Activated CD8-positive, alpha-beta memory T cell treated with anti-CD3 and anti-CD28 coated beads, Interleukin-2, amount 50 U/mL, for 1 hour (primary cell): ENCODE results near the gene UMODL1.
"Not testable (repeated sequence)": the region's sequence is repeated elsewhere in the genome, so short reads cannot be mapped to it uniquely, and the experiment has no call there.

Experiments used
- DNase-seq: peaks from one replicate; pipeline ENCODE4 v3.0.0-alpha.2; 2020; ENCODE audit errors: extremely low read depth

UMODL1 gene

DNA sequence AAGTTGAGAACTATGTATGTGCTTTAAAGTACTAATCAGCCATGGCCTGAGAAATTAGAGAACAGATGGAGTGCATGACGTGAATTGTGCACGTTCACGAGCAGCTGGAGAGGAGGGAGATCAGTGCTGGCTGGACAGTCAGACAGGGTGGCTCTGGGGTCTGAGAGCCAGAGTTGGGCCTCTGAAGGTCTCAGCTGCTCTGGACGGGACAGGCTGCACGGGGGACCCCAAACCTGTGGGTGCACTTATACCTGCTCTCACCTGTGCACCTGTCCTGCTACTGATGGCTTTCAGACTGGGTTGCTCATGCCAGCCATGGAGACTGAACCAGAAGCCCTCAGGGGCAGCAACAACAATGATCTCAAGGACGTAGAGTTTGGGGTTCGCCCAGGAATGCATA, 43.5 kb downstream of the UMODL1 start:
- no peak for DNase-seq

DNA sequence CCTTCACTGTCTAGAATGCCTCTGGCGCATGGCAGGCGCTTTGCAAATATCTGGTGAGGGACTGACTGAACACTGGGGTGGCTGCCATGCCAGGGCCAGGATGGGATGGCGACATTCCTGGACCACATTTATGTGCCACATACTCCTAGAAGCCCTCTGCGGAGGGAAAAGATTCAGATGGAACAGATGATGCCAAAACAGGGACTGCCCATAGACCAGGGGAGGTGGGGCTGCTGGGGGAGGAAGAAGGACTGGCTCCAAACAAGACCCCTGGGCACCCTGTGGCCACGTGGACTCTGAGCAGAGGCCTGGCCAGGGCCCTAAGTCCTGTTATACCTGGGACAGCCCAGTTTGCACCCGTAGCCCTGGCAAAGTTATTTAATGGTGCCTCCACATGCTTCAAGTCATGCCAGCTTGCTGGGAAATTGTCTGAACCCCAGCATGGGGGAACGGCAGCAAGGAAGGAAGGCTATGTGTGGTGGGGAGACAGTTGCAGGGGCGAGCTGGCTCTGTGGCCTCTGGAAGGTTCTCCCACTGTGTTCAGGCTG, 44.1 kb downstream of the UMODL1 start:
- DNase-seq = no peak

DNA sequence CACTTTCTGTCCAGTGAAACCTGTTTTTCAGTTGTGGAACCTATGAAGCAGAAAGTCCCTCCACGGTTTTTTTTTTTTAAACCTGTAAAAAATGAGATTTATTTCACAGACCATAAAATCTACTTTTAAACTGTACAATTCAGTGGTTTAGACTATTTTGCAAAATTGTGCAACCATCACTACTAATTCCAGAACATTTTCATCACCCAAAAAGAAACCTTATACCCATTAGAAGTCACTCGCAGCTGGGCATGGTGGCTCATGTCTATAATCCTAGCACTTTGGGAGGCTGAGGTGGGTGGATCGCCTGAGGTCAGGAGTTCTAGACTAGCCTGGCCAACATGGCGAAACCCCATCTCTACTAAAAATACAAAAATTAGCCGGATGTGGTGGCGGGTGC, 45.4 kb downstream of the UMODL1 start:
- DNase-seq = not testable (repeated sequence)

DNA sequence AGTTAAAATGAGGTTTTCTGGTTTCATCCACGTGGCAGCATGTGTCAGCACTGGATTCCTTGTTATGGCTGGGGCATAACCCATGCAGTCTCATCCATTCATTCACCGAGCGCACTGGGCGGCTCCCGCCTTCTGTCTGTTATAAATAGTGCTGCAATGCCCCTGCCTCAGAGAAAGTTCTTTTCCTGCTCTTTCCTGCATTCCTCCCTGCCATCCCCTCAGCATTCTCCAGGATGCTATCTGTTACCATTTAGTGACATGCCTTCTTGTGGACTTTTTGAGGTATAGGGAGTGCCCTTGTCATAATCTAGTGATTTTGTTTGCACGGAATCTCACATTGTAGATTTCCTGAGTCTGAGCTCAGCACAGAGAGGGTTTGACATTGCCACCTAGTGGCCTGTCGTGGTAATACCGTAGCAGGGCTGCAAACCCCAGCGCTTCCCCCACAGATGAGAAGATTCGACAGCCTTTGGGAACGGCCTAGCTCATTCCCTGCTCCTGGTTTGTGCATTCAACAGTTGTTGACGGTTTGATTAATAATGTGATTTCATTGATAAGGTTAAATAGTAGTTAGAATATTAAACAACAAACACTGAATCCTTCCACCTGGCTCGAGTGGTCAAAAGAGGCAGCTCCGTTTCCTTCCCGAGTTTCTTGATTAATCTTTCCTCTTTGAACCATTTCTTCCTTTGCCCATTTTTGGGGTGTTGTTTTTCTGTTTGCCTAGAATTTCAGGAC, 46.3 kb downstream of the UMODL1 start:
- DNase-seq = peak; percentile 34

DNA sequence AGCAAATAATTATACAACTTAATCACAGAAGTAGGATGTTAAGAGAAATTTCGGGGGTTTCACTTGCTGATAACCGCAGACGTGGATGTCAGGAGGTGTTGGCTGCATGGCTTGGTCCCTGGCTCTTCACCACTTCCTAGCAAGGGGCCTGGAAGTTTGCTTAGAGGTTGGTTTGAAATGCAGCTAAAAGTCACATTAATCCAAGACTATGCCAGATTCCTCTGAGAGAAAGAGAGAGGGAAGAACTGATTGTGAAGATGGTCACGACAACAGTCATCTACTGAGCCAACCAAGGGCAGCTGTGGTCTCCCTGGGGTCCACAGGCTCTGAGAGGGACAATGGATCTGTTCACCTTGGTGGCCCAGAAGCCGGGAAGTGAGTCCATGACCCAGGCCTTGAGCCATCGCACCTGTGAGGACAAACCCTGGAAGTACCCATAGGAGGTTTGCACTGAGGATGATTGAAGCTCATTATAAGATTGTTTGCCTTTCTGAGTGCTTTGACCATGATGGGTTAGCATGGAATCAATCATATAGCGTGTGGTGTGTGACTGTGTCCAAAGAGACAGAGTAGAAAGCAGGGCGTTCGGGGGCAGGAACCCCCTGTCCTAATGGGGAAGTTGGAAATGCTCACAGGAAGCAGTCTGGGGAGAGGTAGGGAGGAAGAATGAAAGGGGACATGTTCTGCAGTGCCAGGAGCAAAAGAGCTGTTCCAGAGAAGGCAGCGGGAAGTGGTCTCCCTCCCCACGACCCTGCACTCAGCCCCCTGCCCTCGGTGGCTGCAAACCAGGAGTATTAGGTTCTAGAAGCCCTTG, 47.1 kb downstream of the UMODL1 start:
- no peak for DNase-seq

DNA sequence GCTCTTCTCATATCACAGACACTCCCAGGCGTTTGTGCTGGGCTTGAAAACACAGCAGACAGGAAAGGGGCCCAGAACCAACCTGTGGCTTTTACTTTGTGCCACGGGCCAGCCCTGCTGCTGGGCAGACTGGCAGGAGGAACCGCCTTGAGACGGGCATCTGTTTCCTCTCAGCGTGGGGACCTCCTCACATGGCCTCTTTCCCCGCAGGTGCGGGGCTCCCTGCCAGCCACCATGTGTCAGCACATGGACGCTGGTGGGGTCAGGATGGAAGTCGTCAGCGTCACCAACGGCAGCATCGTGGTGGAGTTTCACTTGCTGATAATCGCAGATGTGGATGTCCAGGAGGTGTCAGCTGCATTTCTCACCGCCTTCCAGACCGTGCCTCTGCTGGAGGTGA, 47.8 kb downstream of the UMODL1 start:
- DNase-seq = no peak

DNA sequence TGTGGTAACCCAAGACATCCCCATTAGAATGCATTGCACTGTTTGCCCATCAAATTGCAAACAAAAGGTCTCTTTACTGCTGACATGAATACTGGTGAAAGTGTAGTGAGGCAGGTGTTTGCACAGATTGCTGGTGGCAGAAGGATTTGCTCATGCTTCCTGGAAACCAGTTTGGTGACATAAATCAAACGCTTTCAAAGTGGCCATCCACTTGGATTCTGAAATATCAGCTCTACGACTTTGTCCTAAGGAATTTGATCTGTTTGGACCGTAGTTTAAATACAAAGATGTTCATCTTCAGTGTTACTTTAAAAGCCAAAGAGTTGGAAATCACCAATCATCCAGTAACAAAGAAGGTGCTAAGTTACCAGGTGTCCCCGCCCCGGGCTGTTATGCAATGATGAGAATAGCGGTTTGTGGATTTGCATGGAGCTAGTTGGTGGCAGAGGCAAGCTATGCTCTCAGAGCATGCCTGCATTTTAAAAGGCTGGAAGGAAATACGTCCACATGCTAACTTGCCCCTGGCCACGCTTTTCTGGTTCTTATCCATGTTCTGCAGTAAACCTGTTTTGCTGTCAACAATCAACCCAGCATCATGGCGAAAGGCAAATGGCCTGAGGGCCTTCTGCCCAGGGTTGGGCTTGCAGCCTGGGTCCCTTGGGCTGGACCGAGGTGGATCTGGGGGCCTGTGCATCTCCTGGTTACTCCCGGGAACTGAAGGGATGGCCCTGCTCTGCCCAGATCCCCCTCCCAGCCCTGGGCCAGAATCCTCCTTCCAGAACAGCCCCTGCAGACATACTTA, 49.2 kb downstream of the UMODL1 start:
- no peak for DNase-seq

DNA sequence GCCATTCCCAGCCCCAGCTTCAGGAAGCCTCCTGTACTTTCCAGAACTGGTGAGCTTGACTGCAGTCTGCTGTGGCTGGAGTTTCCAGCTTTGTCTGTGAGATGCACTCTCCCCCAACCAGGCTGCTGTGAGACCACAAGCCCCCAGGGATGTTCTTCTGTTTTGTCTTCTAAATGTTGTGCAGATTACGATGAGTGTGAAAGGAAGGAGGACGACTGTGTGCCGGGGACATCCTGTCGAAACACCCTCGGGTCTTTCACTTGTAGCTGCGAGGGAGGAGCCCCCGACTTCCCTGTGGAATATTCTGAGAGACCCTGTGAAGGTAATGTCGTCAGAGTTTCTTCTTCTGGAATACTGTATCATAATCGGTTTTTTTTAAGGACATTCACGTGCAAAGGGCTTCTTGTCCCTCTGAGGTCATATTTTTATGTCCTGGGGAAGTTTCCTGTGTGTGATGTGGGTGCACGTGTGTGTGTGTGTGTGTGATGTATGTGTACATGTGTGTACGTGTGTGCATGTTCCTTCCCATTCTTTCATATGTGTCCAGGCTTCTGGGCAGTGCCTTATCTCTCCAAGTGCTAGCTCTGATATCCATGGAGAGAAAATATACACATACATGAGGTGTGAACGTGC, 49.9 kb downstream of the UMODL1 start:
- no peak for DNase-seq

DNA sequence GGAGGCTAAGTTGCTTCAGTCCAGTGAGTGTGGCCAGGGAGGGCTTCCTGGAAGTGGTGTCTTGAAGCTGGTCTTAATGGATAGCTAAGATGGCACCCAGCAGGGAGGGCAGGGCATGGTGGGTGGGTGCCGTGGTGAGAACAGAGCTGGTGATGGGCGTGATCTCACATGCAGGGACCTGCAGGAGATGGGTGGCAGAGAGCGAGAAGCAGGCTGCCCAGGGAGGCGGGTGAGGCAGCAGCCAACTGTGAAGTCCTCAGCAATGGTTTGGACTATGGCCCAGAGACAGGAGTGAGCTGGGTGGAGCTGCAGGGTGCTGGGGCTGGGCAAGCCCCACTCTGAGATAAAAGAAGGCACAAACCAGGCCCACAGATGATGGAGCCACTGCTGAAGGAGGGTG, 50.7 kb downstream of the UMODL1 start:
- DNase-seq = no peak

DNA sequence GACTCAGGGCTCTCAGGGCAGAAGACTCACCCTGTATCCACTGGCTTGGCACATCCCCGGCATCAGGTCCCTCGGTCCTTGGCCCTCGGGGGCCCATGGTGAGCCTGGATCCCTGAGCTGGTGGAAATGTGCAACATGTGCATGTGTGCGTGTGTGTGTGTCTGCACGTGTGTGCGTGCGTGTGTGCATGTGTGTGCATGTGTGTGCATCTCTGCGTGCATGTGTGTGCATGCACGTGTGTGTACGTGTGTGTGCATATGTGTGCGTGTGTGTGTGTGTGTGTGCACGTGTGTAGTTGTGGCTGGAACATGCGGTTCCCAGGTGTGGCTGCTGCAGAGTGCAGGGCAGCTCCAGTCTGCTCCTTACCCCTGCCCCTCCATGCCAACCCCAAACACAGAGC, 51.3 kb downstream of the UMODL1 start:
- no peak for DNase-seq

DNA sequence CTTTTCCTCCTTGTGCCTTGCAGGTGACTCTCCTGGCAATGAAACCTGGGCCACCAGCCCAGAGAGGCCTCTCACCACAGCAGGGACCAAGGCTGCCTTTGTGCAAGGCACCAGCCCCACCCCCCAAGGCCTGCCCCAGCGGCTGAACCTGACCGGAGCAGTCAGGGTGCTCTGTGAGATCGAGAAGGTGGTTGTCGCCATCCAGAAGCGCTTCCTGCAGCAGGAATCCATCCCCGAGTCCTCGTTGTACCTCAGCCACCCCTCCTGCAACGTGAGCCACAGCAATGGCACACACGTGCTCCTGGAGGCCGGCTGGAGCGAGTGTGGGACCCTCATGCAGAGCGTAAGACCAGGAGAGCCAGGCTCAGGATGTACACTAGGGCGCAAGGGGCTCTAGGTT, 51.7 kb downstream of the UMODL1 start:
- DNase-seq = no peak

DNA sequence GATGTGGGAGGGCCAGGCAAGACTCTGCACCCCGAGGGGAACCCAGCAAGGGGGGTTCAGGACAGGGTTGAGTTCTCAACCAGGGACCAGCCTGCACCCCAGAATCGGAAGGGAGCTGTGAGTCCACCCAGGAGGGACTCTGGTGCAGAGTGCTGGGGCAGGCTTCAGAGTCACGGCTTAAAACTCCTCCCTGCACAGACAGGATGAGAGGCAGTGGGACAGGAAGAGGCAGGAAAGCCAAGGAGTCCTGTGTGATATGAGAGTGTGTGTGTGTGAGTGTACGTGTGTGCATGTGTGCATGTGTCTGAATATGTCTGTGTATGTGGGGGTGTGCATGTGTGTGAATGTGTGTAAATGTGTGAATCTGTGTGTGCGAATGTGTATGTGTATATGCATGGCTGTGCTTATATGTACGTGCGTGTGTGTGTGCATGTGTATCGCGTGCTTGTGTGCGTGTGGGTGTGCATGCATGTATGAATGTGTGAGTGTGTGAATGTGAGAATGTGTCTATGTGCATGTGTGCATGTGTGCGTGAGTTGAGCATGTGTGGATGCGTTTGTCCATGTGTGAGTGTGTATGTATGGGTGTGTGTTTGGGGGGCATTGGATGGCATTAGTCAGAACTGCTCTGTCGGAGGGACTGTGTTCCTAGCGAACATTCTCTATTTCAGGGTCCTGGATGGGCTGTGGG, 52.2 kb downstream of the UMODL1 start:
- no peak for DNase-seq

DNA sequence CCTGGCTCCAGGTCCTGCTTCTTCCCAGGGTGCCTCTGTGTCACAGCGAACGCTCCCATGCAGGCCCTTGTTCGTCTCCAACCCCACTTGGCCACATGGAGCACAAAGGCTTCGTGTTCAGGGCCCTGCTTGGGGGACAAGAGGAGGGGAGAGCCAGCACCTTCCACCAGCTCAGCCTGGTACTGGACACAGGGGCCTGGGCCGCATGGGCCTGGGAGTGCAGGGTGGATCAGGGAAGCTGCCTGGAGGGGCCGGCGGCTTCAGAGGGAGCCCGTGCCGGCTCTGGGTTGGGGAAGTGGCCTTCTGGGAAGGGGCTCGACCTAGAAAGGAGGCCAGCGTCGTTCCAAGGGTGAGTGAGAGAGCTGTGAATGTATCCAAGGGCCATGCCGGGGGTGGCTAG, 53.0 kb downstream of the UMODL1 start:
- DNase-seq = no peak

DNA sequence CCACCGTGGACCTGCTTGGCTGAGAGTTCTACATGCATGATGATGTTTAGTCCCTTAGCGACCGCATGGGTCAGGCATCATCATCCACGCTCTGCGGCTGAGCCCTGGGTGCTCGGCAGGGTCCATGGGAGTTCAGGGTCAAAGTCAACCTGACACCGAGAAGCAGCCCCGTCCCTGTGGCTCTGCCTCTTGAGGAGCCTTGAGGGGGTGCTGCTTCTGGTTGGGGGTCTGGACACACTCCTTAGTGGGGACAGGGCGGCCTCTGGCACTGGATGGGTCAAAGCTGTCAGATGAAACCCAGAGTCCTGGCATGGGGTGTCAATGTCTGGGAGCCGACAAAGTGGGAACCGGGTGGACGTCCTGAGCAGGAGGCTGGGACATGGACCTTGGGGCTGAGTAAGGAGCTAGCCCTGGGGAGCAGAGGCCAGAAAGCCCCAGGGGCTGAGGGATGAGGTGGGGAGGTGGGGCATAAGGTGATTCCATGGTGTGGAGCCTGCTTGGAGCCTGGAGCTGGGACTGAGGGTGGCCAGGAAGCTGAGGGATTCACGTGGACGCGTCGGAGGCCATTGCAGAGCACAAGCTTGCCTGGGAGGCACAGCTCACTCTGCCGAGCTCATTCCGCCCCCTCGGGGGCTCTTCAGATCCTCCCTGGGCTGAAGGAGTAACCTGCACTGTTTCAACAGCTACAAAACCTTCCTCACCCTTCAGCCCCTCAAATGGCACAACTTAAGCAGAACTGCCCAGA, 53.9 kb downstream of the UMODL1 start:
- no peak for DNase-seq

DNA sequence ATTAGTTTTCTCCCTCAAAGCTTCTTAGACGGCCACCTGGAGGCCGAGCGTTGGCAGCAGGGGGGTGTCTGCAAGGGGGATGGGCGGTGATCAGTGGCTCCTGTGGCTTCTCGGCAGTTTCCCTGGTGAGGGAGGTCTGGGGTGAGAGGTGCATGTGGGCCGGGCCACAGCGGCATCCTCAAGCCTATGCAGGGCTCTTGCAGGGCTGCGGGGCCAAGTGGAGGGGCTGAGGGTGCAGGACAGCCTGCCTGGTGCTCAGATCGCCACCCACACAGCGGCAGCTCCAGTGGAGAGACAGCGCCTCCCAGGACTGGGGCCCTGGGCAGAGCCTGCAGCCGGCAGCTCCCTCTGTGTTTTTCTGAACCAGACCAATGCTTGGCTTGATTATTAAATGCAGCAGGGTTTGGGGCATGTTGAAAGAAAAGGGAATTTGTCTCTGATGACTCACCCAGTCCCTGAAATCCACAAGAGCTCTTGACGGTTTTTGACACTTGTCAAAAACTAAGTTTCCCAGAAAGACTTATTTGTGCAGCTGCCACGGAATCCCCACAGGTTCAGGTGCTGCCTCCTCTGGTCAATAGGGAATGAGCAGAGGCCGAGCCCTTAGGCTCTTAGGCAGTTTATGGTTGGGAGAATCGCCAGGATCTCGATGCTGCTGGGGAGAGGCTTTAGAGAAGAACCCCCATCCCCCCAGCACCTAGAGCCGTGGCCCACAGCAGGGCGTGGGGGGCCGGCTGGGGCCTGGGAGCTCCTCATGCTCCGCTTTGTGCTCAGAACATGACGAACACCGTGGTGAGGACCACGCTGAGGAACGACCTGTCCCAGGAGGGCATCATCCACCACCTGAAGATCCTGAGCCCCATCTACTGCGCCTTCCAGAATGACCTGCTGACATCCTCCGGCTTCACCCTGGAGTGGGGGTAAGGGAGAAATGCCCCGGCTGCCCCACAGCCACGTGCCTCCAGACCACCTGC, 54.7 kb downstream of the UMODL1 start:
- DNase-seq = no peak

DNA sequence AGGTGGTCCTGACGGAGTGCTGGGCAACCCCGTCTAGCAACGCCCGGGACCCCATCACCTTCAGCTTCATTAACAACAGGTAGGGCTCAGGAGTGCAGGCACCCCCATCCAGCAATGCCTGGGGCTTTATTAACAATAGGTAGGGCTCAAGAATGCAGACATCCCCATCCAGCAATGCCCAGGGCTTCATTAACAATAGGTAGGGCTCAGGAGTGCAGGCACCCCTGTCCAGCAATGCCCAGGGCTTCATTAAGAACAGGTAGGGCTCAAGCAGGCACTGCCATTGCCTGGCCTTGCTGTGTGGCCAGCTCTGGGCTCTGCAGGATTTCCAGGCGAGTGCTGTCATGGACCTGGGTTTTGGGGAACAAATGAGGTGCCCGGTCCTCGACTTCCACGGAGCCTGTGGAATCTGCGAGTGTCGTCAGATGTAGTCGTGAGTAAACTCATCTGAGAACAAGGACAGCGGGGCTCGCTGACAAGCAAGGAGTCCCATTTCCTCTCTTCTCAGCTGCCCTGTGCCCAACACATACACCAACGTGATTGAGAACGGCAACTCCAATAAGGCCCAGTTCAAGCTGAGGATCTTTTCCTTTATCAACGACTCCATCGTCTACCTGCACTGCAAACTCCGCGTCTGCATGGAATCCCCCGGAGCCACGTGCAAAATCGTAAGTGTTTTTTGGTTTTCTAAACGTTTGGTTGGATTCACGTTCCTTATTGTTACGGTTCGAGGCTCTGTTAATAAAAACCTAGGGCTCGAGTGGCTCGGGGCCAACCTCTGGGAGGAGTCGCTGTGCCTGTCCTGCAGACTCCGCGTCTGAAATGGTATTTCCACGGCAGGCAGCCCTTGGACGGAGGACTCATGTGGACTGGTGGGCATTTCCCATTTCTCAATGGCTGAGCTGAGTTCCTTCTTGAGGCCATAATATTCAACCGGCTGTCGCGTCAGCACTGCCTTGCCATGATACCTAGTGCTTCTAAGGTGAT, 56.3 kb downstream of the UMODL1 start:
- DNase-seq = no peak

DNA sequence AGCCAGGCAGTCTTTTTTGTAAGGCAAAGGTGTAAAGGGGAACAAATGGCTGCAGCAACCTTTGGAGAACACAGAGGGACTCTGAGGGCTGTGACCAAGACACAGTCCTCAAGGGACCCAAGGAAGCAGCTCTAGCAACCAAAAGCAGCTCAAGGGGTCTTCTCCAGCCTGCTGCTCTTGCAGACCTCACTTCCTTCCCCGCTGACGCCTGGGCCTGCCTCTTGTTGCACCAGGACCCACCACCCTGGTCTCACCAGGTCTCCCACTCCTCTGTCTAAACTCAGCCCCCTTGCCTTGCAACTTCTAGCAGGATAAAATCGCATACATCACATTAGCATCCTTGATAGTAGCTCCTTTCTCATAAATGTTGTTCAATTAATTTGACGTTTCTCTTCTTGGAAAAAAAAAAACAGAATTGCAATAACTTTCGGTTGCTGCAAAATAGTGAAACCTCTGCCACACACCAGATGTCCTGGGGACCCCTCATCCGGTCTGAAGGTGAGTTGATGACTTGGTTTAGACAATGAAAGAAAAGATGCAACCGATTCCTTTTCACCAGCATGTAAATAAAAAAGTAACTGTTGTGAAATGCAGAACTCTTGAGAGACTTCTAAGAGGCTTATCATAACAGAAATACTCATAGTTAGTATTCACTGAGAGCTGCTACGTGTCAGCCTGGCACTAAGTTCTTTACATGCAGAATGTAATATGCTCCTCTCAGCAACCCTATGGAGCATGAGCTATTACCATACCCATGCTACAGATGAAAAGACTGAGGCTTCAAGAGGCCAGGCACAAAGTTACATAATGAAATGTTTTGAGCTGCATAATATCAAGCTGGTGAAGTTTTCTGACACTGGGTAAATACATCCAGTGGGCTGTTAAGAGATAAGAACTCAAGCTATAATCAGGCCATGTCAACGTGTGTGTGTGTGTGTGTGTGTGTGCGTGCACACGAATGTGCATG, 58.5 kb downstream of the UMODL1 start:
- DNase-seq = no peak
